CD4-positive, alpha-beta memory T cell (primary cell): ENCODE results near the gene ZNF592. TPM values are rescaled to one million over a fixed set of nuclear protein-coding genes. Genes with fewer than 3 reads are reported as not detected.
A peak's percentile ranks its signal among the peaks of the same experiment; 100 is the strongest.
"Not testable (repeated sequence)": the region's sequence is repeated elsewhere in the genome, so short reads cannot be mapped to it uniquely, and the experiment has no call there.

Source experiments
- CTCF ChIA-PET: fragments of 350-600 bp; sonication (Branson Sonifier 250); formaldehyde crosslinking; loops from one replicate; lab custom pipeline; 2021; ENCODE audit warnings: inconsistent platforms; ENCODE audit not compliant: partially characterized antibody; lab: Charles Lee
- POLR2A ChIA-PET: fragments of 350-600 bp; sonication (Branson Sonifier 250); formaldehyde crosslinking; loops from one replicate; lab custom pipeline; 2021; ENCODE audit not compliant: partially characterized antibody; lab: Charles Lee
- DNase-seq, 5 donors: peaks; one replicate each; pipeline versions ENCODE4 v3.0.0 to v3.0.0-alpha.2; 2020 to 2022; ENCODE audit warnings: mixed read lengths in 1 of 5
- H3K27ac ChIP-seq: one replicate; pipeline ENCODE4 v1.7.0; 2013; ENCODE audit warnings: low read depth, low read length
- H3K27me3 ChIP-seq: 2 replicates; pipeline ENCODE4 v1.7.0; 2013; ENCODE audit warnings: mild to moderate bottlenecking, low read length, moderate library complexity; ENCODE audit not compliant: insufficient read depth
- H3K36me3 ChIP-seq: 2 replicates; pipeline ENCODE4 v1.7.0; 2013; ENCODE audit warnings: mild to moderate bottlenecking, low read length, moderate library complexity; ENCODE audit not compliant: insufficient read depth
- H3K4me1 ChIP-seq: 2 replicates; pipeline ENCODE4 v1.7.0; 2013; ENCODE audit warnings: mild to moderate bottlenecking, low read length, moderate library complexity; ENCODE audit not compliant: insufficient read depth
- H3K4me3 ChIP-seq, 2 donors: one replicate each; pipeline ENCODE4 v1.7.0; 2013; ENCODE audit warnings: low read length in 2 of 2, mild to moderate bottlenecking in 1 of 2
- H3K9me3 ChIP-seq, 2 donors: one replicate each; pipeline ENCODE4 v1.7.0; 2013; ENCODE audit warnings: low read length in 2 of 2, control low read depth in 1 of 2; ENCODE audit not compliant: control insufficient read depth in 1 of 2
- H3K27ac Mint-ChIP-seq, 7 donors: one replicate each; pipeline ENCODE4 v1.8.0; 2020 to 2021; ENCODE audit warnings: mixed read lengths in 7 of 7, mild to moderate bottlenecking in 6 of 7, inconsistent platforms in 3 of 7, moderate library complexity in 3 of 7
- H3K27me3 Mint-ChIP-seq, 2 donors: one replicate each; pipeline ENCODE4 v1.8.0; 2020 to 2021; ENCODE audit warnings: mixed read lengths in 2 of 2
- H3K36me3 Mint-ChIP-seq, 2 donors: one replicate each; pipeline ENCODE4 v1.8.0; 2020 to 2021; ENCODE audit warnings: mixed read lengths in 2 of 2, inconsistent platforms in 1 of 2, mild to moderate bottlenecking in 1 of 2
- H3K4me1 Mint-ChIP-seq, 4 donors: one replicate each; pipeline ENCODE4 v1.8.0; 2020 to 2021; ENCODE audit warnings: mixed read lengths in 4 of 4, mild to moderate bottlenecking in 1 of 4
- H3K4me3 Mint-ChIP-seq, 8 donors: one replicate each; pipeline ENCODE4 v1.8.0; 2020 to 2021; ENCODE audit warnings: mixed read lengths in 8 of 8, mild to moderate bottlenecking in 7 of 8, moderate library complexity in 6 of 8, inconsistent platforms in 3 of 8
- H3K9me3 Mint-ChIP-seq, 8 donors: one replicate each; pipeline ENCODE4 v1.8.0; 2020 to 2021; ENCODE audit warnings: mixed read lengths in 8 of 8, mild to moderate bottlenecking in 5 of 8, inconsistent platforms in 3 of 8, moderate library complexity in 1 of 8
- intact Hi-C: fragments of 100-400 bp; cut with micrococcal nuclease; formaldehyde crosslinking; loops from one replicate; pipeline ENCODE4 v1.15.1; 2023
- polyA plus RNA-seq, 2 donors: library from polyadenylated mRNA; unstranded; fragments of 300-500 nt; fragmentation: Illumina TruSeq; gene quantifications; one replicate each; pipeline ENCODE4 v1.2.3, GENCODE V29; 2021
- total RNA-seq, 2 experiments: library from RNA; stranded (reverse); gene quantifications; one replicate each; pipeline ENCODE4 v1.2.3, GENCODE V29; 2021

Gene ZNF592
- total and polyA plus RNA-seq, 4 experiments from 2014 or later: 1.7 to 42.6 (median 27.1) TPM

- Histone ChIP-seq H3K4me3 (no peak overlapping the region), H3K27ac (no peak overlapping the region), H3K4me1 (peaks cover 30% of the 10 kb centered on the region), H3K27me3 (no peaks in the 10 kb centered on the region), H3K9me3 (no peaks in the 10 kb centered on the region), H3K36me3 (no peaks in the 10 kb centered on the region)
- no peak for DNase-seq
- POLR2A ChIA-PET: interaction anchor here (14.2 kb wide), 1 partner anchor 20 kb away, joined by 522 read pairs; the partner anchor contains the start of gene SEC11A
- Mint-ChIP-seq H3K27ac (peak overlapping the region in 3 of 7 donors; percentile 1 to 61 (median 39)), H3K4me3 (no peak overlapping the region), H3K9me3 (peaks cover 0 to 2% (median 0%) of the 10 kb centered on the region in 8 donors), H3K27me3 (no peaks in the 10 kb centered on the region), H3K4me1 (peaks cover 26 to 48% (median 34%) of the 10 kb centered on the region in 4 donors), H3K36me3 (no peaks in the 10 kb centered on the region)
- intact Hi-C loops: loop anchor here (10.0 kb wide), 1 partner anchor 46 kb away; no protein-coding TSS in a partner anchor
- CTCF ChIA-PET: interaction anchor here (0.6 to 1.8 kb wide), 2 partner anchors 16 to 148 kb away, joined by 3 to 6 read pairs; no protein-coding TSS in a partner anchor
Observed at GRCh38 chr15:84740691-84741090, 7.7 kb upstream of the ZNF592 start.

DNA sequence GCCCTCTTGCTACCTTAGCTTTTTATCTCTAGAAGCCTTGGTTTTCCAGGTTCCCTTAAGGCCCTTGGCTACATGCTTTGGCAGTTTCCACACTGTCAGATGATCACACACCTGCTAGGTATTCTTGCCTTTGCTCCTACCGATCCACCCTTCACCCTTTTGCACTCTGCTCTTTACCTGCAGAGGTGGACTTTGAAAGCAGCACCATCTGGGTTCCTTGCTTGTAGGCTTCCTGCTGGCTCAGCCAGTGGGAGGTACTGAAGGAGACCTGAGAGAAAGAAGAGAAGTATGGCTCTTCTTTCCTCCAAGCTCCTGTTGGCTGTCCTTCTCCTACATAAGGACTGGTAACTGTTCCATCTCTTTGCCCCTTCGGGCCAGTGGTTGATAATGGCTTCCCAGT lies 7.3 kb upstream of the ZNF592 start:
- peak overlapping the region in 4 of 7 donors; percentile 1 to 76 (median 48) for H3K27ac Mint-ChIP-seq
- H3K4me3 Mint-ChIP-seq: no peak overlapping the region
- no peaks in the 10 kb centered on the region for H3K36me3 ChIP-seq
- intact Hi-C loops: loop anchor here (10.0 kb wide), 1 partner anchor 46 kb away; no protein-coding TSS in a partner anchor
- CTCF ChIA-PET: interaction anchor here (0.6 to 1.8 kb wide), 2 partner anchors 16 to 149 kb away, joined by 3 to 6 read pairs; no protein-coding TSS in a partner anchor
- POLR2A ChIA-PET: interaction anchor here (14.2 kb wide), 1 partner anchor 21 kb away, joined by 522 read pairs; the partner anchor contains the start of gene SEC11A
- no peak overlapping the region for H3K4me3 ChIP-seq
- H3K36me3 Mint-ChIP-seq: no peaks in the 10 kb centered on the region
- H3K27ac ChIP-seq: no peak overlapping the region
- H3K9me3 Mint-ChIP-seq: peaks cover 0 to 2% (median 0%) of the 10 kb centered on the region in 8 donors
- peaks cover 28% of the 10 kb centered on the region for H3K4me1 ChIP-seq
- peaks cover 28 to 49% (median 35%) of the 10 kb centered on the region in 4 donors for H3K4me1 Mint-ChIP-seq
- no peaks in the 10 kb centered on the region for H3K27me3 ChIP-seq
- no peaks in the 10 kb centered on the region for H3K27me3 Mint-ChIP-seq
- no peak for DNase-seq
- H3K9me3 ChIP-seq: no peaks in the 10 kb centered on the region

- POLR2A ChIA-PET: interaction anchor here (0.7 to 14.2 kb wide), 20 partner anchors 13 to 154 kb away, joined by 3 to 522 read pairs (median 6); partner anchors contain the start of genes NMB, SEC11A and WDR73
- intact Hi-C loops: loop anchor here (1.0 to 10.0 kb wide), 8 partner anchors 12 to 160 kb away; partner anchors contain the start of genes NMB, SEC11A, WDR73 and ZSCAN2
- peaks cover 47 to 74% (median 58%) of the 10 kb centered on the region in 4 donors for H3K4me1 Mint-ChIP-seq
- peak overlapping the region; percentile 97 to 99 (median 99) for H3K27ac Mint-ChIP-seq
- H3K36me3 ChIP-seq: no peaks in the 10 kb centered on the region
- CTCF ChIA-PET: interaction anchor here (0.7 to 3.5 kb wide), 9 partner anchors 12 to 156 kb away, joined by 3 to 31 read pairs (median 8); partner anchors contain the start of gene SEC11A
- DNase-seq: peak; percentile 78 to 84 (median 82)
- H3K4me3 Mint-ChIP-seq: peak overlapping the region; percentile 93 to 99 (median 97)
- no peaks in the 10 kb centered on the region for H3K9me3 ChIP-seq
- peaks cover 63% of the 10 kb centered on the region for H3K4me1 ChIP-seq
- peak overlapping the region; percentile 88 to 89 for H3K4me3 ChIP-seq
- no peaks in the 10 kb centered on the region for H3K9me3 Mint-ChIP-seq
- H3K27me3 ChIP-seq: no peaks in the 10 kb centered on the region
- H3K27ac ChIP-seq: peak overlapping the region; percentile 80
- H3K27me3 Mint-ChIP-seq: no peaks in the 10 kb centered on the region
- peaks cover 0 to 21% of the 10 kb centered on the region in 2 donors for H3K36me3 Mint-ChIP-seq
Observed at GRCh38 chr15:84747416-84748273, 747 bp upstream of the ZNF592 start.

DNA sequence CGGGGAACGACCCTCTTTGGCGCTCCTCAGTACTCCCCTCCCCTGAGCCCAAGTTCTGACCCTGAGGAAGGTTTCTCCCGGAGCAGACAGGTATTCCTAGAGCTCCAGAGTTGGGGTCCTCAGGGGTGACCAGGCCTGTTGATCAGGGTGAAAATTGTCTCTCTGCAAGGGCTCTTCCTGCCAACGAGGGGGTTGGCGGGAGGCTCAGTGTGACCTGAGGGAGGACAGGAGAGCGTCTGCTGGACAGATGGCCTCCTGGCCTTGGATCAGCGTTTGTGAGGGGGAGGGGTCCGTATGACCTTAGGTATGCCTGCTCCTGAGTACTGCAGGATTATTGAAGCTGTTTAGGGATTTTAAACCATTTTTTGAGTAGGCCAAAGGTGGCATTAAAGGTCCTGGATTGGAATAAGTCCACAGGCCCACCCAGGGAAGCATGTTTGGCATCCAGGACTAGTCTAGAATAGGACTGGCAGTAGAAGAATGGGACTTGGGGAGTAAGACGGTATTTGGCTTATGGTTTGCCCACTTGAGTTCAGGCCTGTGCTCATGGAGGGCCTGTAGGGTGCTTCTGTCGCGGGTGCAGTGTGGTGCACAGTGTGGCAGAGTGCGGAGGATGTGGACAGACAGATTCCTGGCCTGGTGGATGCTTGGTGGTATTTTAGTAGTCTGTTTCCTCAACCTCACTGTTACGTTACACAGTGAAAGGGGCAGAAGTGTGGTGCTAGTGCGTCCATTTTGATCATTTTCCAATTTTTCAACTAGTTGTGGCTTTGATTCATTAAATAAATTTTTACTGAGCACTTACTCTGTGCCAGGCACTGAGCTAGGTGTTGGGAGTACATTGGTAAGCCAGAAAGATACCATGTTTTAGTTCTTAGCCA lies 959 bp downstream of the ZNF592 start:
- peaks cover 51 to 78% (median 65%) of the 10 kb centered on the region in 4 donors for H3K4me1 Mint-ChIP-seq
- Histone ChIP-seq H3K4me1 (peaks cover 74% of the 10 kb centered on the region), H3K27me3 (no peaks in the 10 kb centered on the region), H3K36me3 (no peaks in the 10 kb centered on the region), H3K9me3 (no peaks in the 10 kb centered on the region), H3K27ac (peak overlapping the region; percentile 79), H3K4me3 (peak overlapping the region; percentile 82 to 93)
- peaks cover 7 to 28% of the 10 kb centered on the region in 2 donors for H3K36me3 Mint-ChIP-seq
- ChIA-PET POLR2A (interaction anchor here (0.5 to 14.2 kb wide), 16 partner anchors 15 to 148 kb away, joined by 3 to 522 read pairs (median 6); partner anchors contain the start of genes NMB, SEC11A, WDR73 and ZSCAN2), CTCF (interaction anchor here (0.6 to 2.5 kb wide), 16 partner anchors 14 to 110 kb away, joined by 3 to 27 read pairs (median 4); partner anchors contain the start of genes NMB, SEC11A and WDR73)
- DNase-seq: peak; percentile 32 to 75 (median 45)
- H3K9me3 Mint-ChIP-seq: no peaks in the 10 kb centered on the region
- intact Hi-C loops: loop anchor here (2.0 to 10.0 kb wide), 3 partner anchors 55 to 162 kb away; partner anchors contain the start of gene ZSCAN2
- no peaks in the 10 kb centered on the region for H3K27me3 Mint-ChIP-seq
- H3K27ac Mint-ChIP-seq: peak overlapping the region; percentile 82 to 97 (median 96)
- H3K4me3 Mint-ChIP-seq: peak overlapping the region; percentile 87 to 99 (median 96)

- Histone ChIP-seq H3K27ac (peak overlapping the region; percentile 3), H3K4me1 (peaks cover 75% of the 10 kb centered on the region), H3K9me3 (no peaks in the 10 kb centered on the region), H3K4me3 (no peak overlapping the region), H3K36me3 (no peaks in the 10 kb centered on the region), H3K27me3 (no peaks in the 10 kb centered on the region)
- intact Hi-C loops: no loop called here
- H3K36me3 Mint-ChIP-seq: peaks cover 7 to 28% of the 10 kb centered on the region in 2 donors
- no peaks in the 10 kb centered on the region for H3K9me3 Mint-ChIP-seq
- peaks cover 47 to 78% (median 64%) of the 10 kb centered on the region in 4 donors for H3K4me1 Mint-ChIP-seq
- peak overlapping the region; percentile 87 to 99 (median 96) for H3K4me3 Mint-ChIP-seq
- no peaks in the 10 kb centered on the region for H3K27me3 Mint-ChIP-seq
- H3K27ac Mint-ChIP-seq: peak overlapping the region; percentile 74 to 96 (median 88)
- ChIA-PET POLR2A (interaction anchor here (2.6 to 14.2 kb wide), 5 partner anchors 16 to 97 kb away, joined by 18 to 522 read pairs (median 29); partner anchors contain the start of genes NMB, SEC11A and WDR73), CTCF (interaction anchor here (0.9 to 2.5 kb wide), 4 partner anchors 28 to 111 kb away, joined by 3 to 27 read pairs (median 6); partner anchors contain the start of gene SEC11A)
- no peak for DNase-seq
Observed at GRCh38 chr15:84750583-84751092, 2.2 kb downstream of the ZNF592 start.

- peak overlapping the region in 1 of 7 donors; percentile 6 for H3K27ac Mint-ChIP-seq
- peak overlapping the region in 1 of 8 donors; percentile 48 for H3K4me3 Mint-ChIP-seq
- intact Hi-C loops, H3K27me3 ChIP-seq, H3K36me3 ChIP-seq, H3K27me3 Mint-ChIP-seq, H3K27ac ChIP-seq, DNase-seq, H3K9me3 ChIP-seq, H3K4me3 ChIP-seq, H3K9me3 Mint-ChIP-seq: not testable (repeated sequence)
- peaks cover 49 to 80% (median 65%) of the 10 kb centered on the region in 4 donors for H3K4me1 Mint-ChIP-seq
- POLR2A ChIA-PET: interaction anchor here (0.7 to 14.2 kb wide), 5 partner anchors 17 to 97 kb away, joined by 3 to 522 read pairs (median 5); partner anchors contain the start of genes SEC11A and WDR73
- H3K4me1 ChIP-seq: peaks cover 75% of the 10 kb centered on the region
- peaks cover 7 to 33% of the 10 kb centered on the region in 2 donors for H3K36me3 Mint-ChIP-seq
- CTCF ChIA-PET: interaction anchor here (0.9 to 1.7 kb wide), 8 partner anchors 8 to 174 kb away, joined by 3 to 12 read pairs (median 4); partner anchors contain the start of genes NMB and WDR73
Observed at GRCh38 chr15:84751721-84752120, 3.3 kb downstream of the ZNF592 start.
